ENCODE measurements around the gene DHRS7B. TPM values are rescaled to one million over a fixed set of nuclear protein-coding genes. Genes with fewer than 3 reads are reported as not detected.

DHRS7B gene
- polyA plus RNA-seq, 1 donor from 2014 or later: 35.8 TPM

GRCh38 chr17:21163101-21163500 lies 36.3 kb downstream of the DHRS7B start:
- Histone ChIP-seq H3K79me2 (replicated peaks; ENCODE audit: insufficient read depth, low read length) (no peaks in the 10 kb centered on the region), H2AFZ (ENCODE audit: low read depth, low read length) (no peak overlapping the region), H3K27ac (ENCODE audit: low read length) (no peak overlapping the region), H3K9me2 (ENCODE audit: insufficient read depth, low read length) (no peaks in the 10 kb centered on the region), H3K9ac (ENCODE audit: low read length) (no peak overlapping the region), H3F3A (ENCODE audit: insufficient read depth, low read length, poor library complexity, severe bottlenecking) (no peaks in the 10 kb centered on the region), H3K36me3 (ENCODE audit: insufficient read depth, low read length) (no peaks in the 10 kb centered on the region), H3K4me2 (ENCODE audit: low read length) (no peak overlapping the region), H3K9me3 (ENCODE audit: low read length) (no peaks in the 10 kb centered on the region), H3K4me3 (ENCODE audit: low read length) (no peak overlapping the region), H4K20me1 (ENCODE audit: insufficient read depth) (no peaks in the 10 kb centered on the region), H3K27me3 (ENCODE audit: insufficient read depth, low read depth, low read length) (no peaks in the 10 kb centered on the region)
- TF ChIP-seq EP300 (conservative IDR thresholded peaks at IDR 0.05; ENCODE audit: poor library complexity, severe bottlenecking) (no peak), POLR2AphosphoS5 (IDR thresholded peaks at IDR 0.05) (no peak), SMC3 (conservative IDR thresholded peaks at IDR 0.05; ENCODE audit: poor library complexity) (no peak), CTCF (IDR thresholded peaks at IDR 0.05; ENCODE audit: poor library complexity, severe bottlenecking) (no peak), TAF1 (IDR thresholded peaks at IDR 0.05; ENCODE audit: low read depth) (no peak), EZH2 (IDR thresholded peaks at IDR 0.05; ENCODE audit: borderline replicate concordance, insufficient read depth, low read length, poor library complexity, severe bottlenecking) (no peak), MXI1 (conservative IDR thresholded peaks at IDR 0.05; ENCODE audit: poor library complexity, severe bottlenecking) (no peak), RAD21 (conservative IDR thresholded peaks at IDR 0.05) (no peak), REST (IDR thresholded peaks at IDR 0.05; ENCODE audit: borderline replicate concordance) (no peak)

GRCh38 chr17:21164216-21164615 lies 37.5 kb downstream of the DHRS7B start:
- Histone ChIP-seq H3K9ac (ENCODE audit: low read length) (no peak overlapping the region), H3K4me2 (ENCODE audit: low read length) (no peak overlapping the region), H3K27me3 (ENCODE audit: insufficient read depth, low read depth, low read length) (no peaks in the 10 kb centered on the region), H3K4me3 (ENCODE audit: low read length) (no peak overlapping the region), H2AFZ (ENCODE audit: low read depth, low read length) (no peak overlapping the region), H3K79me2 (replicated peaks; ENCODE audit: insufficient read depth, low read length) (no peaks in the 10 kb centered on the region), H3K27ac (ENCODE audit: low read length) (no peak overlapping the region), H3K36me3 (ENCODE audit: insufficient read depth, low read length) (no peaks in the 10 kb centered on the region), H3K9me3 (ENCODE audit: low read length) (no peaks in the 10 kb centered on the region), H3K9me2 (ENCODE audit: insufficient read depth, low read length) (no peaks in the 10 kb centered on the region), H4K20me1 (ENCODE audit: insufficient read depth) (no peaks in the 10 kb centered on the region), H3F3A (ENCODE audit: insufficient read depth, low read length, poor library complexity, severe bottlenecking) (no peaks in the 10 kb centered on the region)
- TF ChIP-seq POLR2AphosphoS5 (IDR thresholded peaks at IDR 0.05): no peak
- TF ChIP-seq TAF1 (IDR thresholded peaks at IDR 0.05; ENCODE audit: low read depth): no peak
- no peak for TF ChIP-seq CTCF (IDR thresholded peaks at IDR 0.05; ENCODE audit: poor library complexity, severe bottlenecking)
- TF ChIP-seq MXI1 (conservative IDR thresholded peaks at IDR 0.05; ENCODE audit: poor library complexity, severe bottlenecking): no peak
- TF ChIP-seq REST (IDR thresholded peaks at IDR 0.05; ENCODE audit: borderline replicate concordance): no peak
- TF ChIP-seq SMC3 (conservative IDR thresholded peaks at IDR 0.05; ENCODE audit: poor library complexity): no peak
